GM21360 (cell line): ENCODE results near the gene BNIP2.
"Not testable (repeated sequence)": the region's sequence is repeated elsewhere in the genome, so short reads cannot be mapped to it uniquely, and the experiment has no call there.

Experiments
- ATAC-seq: cut with Tn5 transposase; IDR thresholded peaks from one replicate; pipeline ENCODE4 v1.9.1; 2021; ENCODE audit warnings: mild to moderate bottlenecking, moderate library complexity; ENCODE audit not compliant: unreplicated experiment

BNIP2 gene

DNA sequence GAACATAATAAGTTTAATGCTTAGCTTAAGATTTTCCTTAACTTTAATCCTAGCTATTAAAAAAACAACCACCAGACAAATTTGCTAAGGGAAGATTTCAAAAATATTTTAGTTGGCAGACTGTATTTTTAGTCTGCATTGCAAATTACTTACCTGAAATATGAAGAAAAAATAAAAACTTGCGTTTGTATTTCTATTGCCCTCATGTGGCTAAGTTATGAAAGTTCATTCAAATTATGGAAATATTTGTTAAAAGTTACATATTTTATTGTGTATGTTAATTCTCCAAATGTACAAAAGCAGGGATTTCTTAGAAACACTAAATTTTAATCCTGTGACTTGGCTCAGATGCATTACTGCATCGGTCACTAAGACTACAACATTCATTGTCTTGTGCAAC lies 46.8 kb downstream of the BNIP2 start:
- ATAC-seq: no peak

- not testable (repeated sequence) for ATAC-seq
Observed at GRCh38 chr15:59637507-59637906, 51.6 kb downstream of the BNIP2 start.

DNA sequence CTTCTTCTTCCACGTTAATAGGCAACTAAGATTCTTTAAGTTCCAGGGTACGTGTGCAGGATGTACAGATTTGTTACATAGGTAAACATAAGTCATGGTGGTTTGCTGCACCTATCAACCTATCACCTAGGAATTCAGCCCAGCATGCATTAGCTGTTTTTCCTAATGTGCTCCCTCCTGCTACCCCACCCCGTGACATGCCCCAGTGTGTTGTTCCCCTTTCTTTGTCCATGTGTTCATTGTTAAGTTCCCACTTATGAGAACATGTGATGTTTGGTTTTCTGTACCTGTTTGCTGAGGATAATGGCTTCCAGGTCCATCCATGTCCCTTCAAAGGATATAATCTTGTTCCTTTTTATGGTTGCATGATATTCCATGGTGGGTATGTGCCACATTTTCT lies 52.9 kb downstream of the BNIP2 start:
- no peak for ATAC-seq

GRCh38 chr15:59632714-59633113 lies 56.4 kb downstream of the BNIP2 start:
- no peak for ATAC-seq

- no peak for ATAC-seq
Observed at GRCh38 chr15:59622289-59622688, 66.8 kb downstream of the BNIP2 start.

- ATAC-seq: no peak
Observed at GRCh38 chr15:59618406-59618805, 70.7 kb downstream of the BNIP2 start.

DNA sequence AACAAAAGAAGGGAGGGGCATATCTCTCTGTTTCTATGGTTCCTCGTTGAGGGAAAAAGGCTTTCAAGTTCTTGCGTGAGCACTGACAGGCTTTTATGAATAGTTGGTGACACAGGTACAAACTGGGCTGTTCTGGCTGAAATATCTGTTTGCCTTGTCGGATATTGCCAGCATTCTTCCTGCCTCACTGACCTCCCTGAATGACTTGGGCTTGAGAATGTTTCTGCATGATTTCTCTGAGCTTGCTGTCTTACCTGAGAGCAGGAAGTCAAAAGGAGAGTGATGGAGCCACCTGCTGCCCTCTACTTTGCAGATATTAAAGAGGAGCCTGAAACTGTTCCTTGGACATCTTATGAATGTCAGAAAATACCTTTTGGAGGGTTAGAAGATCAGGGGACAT lies 72.7 kb downstream of the BNIP2 start:
- no peak for ATAC-seq

DNA sequence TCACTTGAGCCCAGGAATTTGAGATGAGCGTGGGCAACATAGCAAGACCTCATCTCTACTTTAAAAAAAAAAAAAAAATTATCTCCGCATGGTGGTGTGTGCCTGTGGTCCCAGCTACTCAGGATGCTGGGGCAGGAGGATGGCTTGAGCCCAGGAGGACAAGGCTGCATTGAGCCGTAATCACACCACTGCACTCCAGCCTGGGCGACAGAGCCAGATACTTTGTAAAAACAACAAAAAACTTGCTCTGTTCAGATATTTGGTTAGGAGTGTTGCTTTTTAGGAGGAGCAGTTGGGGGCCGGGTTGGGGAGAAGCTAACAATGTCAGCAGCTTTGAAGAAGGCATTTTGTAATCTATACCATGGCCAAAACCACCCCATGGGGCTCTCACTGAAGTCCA lies 73.5 kb downstream of the BNIP2 start:
- no peak for ATAC-seq

DNA sequence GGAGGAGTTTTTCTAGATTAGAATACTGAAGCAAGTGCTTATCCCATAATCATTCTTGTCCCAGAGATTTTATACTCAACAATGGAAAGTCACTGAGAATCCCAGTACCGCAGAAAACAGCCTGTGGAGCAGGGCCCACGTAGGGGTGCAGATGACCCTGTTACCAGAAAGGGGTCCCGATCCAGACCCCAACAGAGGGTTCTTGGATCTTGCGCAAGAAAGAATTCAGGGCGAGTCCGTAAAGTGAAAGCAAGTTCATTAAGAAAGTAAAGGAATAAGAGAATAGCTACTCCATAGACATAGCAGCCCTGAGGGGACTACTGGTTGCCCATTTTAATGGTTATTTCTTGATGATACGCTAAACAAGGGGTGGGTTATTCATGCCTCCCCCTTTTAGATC lies 75.0 kb downstream of the BNIP2 start:
- ATAC-seq: no peak

- no peak for ATAC-seq
Observed at GRCh38 chr15:59611276-59612260, 77.6 kb downstream of the BNIP2 start, which contains the start of gene GCNT3. TSS of gene GCNT3 (plus strand) at chr15:59611783. CDS start at chr15:59618239, 6,456 bp downstream.

GRCh38 chr15:59609730-59610712 lies 79.1 kb downstream of the BNIP2 start:
- ATAC-seq: no peak
